ENCODE results near the gene PRKD1. TPM values are rescaled to one million over a fixed set of nuclear protein-coding genes. Genes with fewer than 3 reads are reported as not detected.

PRKD1 gene
- total and polyA plus RNA-seq, 2 donors (not counting 1 experiment from before 2014, with no cell fraction given) = 0.03 to 4.3 TPM

DNA sequence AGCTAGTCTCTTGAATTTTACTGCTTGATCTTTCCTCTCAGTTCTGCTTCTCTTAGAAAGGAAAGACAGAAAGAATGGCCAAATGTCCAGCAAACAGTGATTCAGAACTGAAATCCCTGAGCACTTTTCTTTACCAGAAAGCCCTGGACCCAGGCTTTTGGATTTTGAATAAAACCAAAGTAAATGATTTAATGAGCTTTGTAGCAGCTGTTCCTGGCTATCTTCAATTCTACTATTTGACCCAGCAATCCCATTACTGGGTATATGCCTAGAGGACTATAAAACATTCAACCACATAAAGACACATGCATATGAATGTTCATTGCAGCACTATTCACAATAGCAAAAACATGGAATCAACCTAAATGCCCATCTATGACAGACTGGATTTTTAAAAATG lies 187.2 kb downstream of the PRKD1 start:
- Histone ChIP-seq H3K9me3 (ENCODE audit: control extremely low read depth in 1 of 3, control insufficient read depth in 2 of 3, insufficient read depth in 1 of 3, low read length in 2 of 3) (no peaks in the 10 kb centered on the region), H3K4me3 (ENCODE audit: control extremely low read depth in 1 of 5, extremely low read depth in 1 of 5, insufficient read depth in 1 of 5, low read depth in 2 of 5, low read length in 4 of 5) (no peak overlapping the region), H3K4me2 (replicated peaks; ENCODE audit: low read depth, low read length, poor library complexity, severe bottlenecking) (no peak overlapping the region), H3K79me2 (ENCODE audit: control insufficient read depth, insufficient read depth, low read length) (no peaks in the 10 kb centered on the region), H3K27me3 (replicated peaks in 1 of 4; ENCODE audit: control extremely low read depth in 1 of 4, control insufficient read depth in 3 of 4, insufficient read depth in 4 of 4, low read length in 3 of 4) (no peaks in the 10 kb centered on the region), H3K9ac (ENCODE audit: low read length) (no peak overlapping the region), H3K4me1 (ENCODE audit: control insufficient read depth in 2 of 2, insufficient read depth in 2 of 2, low read length in 2 of 2) (no peaks in the 10 kb centered on the region), H2AFZ (ENCODE audit: insufficient read depth, low read depth, low read length, poor library complexity, severe bottlenecking) (no peak overlapping the region), H3K36me3 (replicated peaks in 1 of 2; ENCODE audit: control extremely low read depth in 1 of 2, control insufficient read depth in 1 of 2, extremely low read depth in 1 of 2, insufficient read depth in 2 of 2, low read length in 1 of 2) (no peaks in the 10 kb centered on the region), H3K27ac (ENCODE audit: low read length in 2 of 2) (no peak overlapping the region), H4K20me1 (ENCODE audit: control insufficient read depth, insufficient read depth, low read length, poor library complexity, severe bottlenecking) (no peaks in the 10 kb centered on the region)
- ChIA-PET CTCF (no interaction called here), POLR2A (interaction anchor here (0.5 kb wide), 1 partner anchor 812 kb away, joined by 3 read pairs; no protein-coding TSS in a partner anchor)
- no peak overlapping the region for H3K27ac Mint-ChIP-seq
- no peaks in the 10 kb centered on the region for H3K27me3 Mint-ChIP-seq
- no peak for ATAC-seq (ENCODE audit: low read depth)
- H3K4me3 Mint-ChIP-seq = no peak overlapping the region
- no peak for DNase-seq
- intact Hi-C loops (cut with micrococcal nuclease) = no loop called here
- TF ChIP-seq, protein P1, sequence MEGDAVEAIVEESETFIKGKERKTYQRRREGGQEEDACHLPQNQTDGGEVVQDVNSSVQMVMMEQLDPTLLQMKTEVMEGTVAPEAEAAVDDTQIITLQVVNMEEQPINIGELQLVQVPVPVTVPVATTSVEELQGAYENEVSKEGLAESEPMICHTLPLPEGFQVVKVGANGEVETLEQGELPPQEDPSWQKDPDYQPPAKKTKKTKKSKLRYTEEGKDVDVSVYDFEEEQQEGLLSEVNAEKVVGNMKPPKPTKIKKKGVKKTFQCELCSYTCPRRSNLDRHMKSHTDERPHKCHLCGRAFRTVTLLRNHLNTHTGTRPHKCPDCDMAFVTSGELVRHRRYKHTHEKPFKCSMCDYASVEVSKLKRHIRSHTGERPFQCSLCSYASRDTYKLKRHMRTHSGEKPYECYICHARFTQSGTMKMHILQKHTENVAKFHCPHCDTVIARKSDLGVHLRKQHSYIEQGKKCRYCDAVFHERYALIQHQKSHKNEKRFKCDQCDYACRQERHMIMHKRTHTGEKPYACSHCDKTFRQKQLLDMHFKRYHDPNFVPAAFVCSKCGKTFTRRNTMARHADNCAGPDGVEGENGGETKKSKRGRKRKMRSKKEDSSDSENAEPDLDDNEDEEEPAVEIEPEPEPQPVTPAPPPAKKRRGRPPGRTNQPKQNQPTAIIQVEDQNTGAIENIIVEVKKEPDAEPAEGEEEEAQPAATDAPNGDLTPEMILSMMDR (IDR thresholded peaks at IDR 0.05) = no peak
- no peak for TF ChIP-seq EZH2 (IDR thresholded peaks at IDR 0.05; ENCODE audit: borderline replicate concordance, insufficient read depth, low read depth, low read length, poor library complexity, severe bottlenecking)
- H3K9me3 Mint-ChIP-seq (ENCODE audit: insufficient read depth) = no peaks in the 10 kb centered on the region
- H3K4me1 Mint-ChIP-seq = peaks cover 8% of the 10 kb centered on the region

DNA sequence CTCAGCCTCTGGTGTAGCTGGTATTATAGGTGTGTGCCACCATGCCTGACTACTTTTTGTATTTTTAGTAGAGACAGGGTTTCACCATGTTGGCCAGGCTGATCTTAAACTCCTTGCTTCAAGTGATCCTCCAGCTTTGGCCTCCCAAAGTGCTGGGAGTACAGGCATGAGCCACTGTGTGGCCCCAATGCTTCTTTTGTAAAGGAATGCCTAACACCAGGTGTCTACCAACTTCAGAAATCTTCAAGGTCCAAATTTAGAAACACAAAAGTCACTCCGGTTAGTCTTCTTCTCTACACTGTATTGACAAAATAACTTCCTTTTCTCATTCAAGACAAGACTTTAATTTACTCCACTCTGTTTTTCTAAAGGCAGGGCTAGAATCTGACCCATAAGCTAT lies 188.7 kb downstream of the PRKD1 start:
- Histone ChIP-seq H3K27me3 (replicated peaks in 1 of 4; ENCODE audit: control extremely low read depth in 1 of 4, control insufficient read depth in 3 of 4, insufficient read depth in 4 of 4, low read length in 3 of 4) (no peaks in the 10 kb centered on the region), H3K4me1 (ENCODE audit: control insufficient read depth in 2 of 2, insufficient read depth in 2 of 2, low read length in 2 of 2) (no peaks in the 10 kb centered on the region), H3K9ac (ENCODE audit: low read length) (no peak overlapping the region), H4K20me1 (ENCODE audit: control insufficient read depth, insufficient read depth, low read length, poor library complexity, severe bottlenecking) (no peaks in the 10 kb centered on the region), H3K27ac (ENCODE audit: low read length in 2 of 2) (no peak overlapping the region), H3K4me3 (ENCODE audit: control extremely low read depth in 1 of 5, extremely low read depth in 1 of 5, insufficient read depth in 1 of 5, low read depth in 2 of 5, low read length in 4 of 5) (no peak overlapping the region), H3K36me3 (replicated peaks in 1 of 2; ENCODE audit: control extremely low read depth in 1 of 2, control insufficient read depth in 1 of 2, extremely low read depth in 1 of 2, insufficient read depth in 2 of 2, low read length in 1 of 2) (no peaks in the 10 kb centered on the region), H3K9me3 (ENCODE audit: control extremely low read depth in 1 of 3, control insufficient read depth in 2 of 3, insufficient read depth in 1 of 3, low read length in 2 of 3) (no peaks in the 10 kb centered on the region), H3K79me2 (ENCODE audit: control insufficient read depth, insufficient read depth, low read length) (no peaks in the 10 kb centered on the region), H3K4me2 (replicated peaks; ENCODE audit: low read depth, low read length, poor library complexity, severe bottlenecking) (no peak overlapping the region), H2AFZ (ENCODE audit: insufficient read depth, low read depth, low read length, poor library complexity, severe bottlenecking) (no peak overlapping the region)
- ATAC-seq (ENCODE audit: low read depth) = no peak
- WGBS (ENCODE audit: insufficient coverage) = 85% methylated on average over 1 of the region's 1 CpG
- intact Hi-C loops (cut with micrococcal nuclease) = no loop called here
- Mint-ChIP-seq H3K4me1 (peaks cover 8% of the 10 kb centered on the region), H3K4me3 (no peak overlapping the region), H3K27ac (no peak overlapping the region), H3K27me3 (no peaks in the 10 kb centered on the region), H3K9me3 (ENCODE audit: insufficient read depth) (no peaks in the 10 kb centered on the region)
- ChIA-PET POLR2A (no interaction called here), CTCF (no interaction called here)
- TF ChIP-seq, protein P1 (IDR thresholded peaks at IDR 0.05) = no peak
- no peak for TF ChIP-seq EZH2 (IDR thresholded peaks at IDR 0.05; ENCODE audit: borderline replicate concordance, insufficient read depth, low read depth, low read length, poor library complexity, severe bottlenecking)
- DNase-seq = no peak
